Measurements from ENCODE around the gene APRT.
A peak's percentile ranks its signal among the peaks of the same experiment; 100 is the strongest.

Gene APRT

DNA sequence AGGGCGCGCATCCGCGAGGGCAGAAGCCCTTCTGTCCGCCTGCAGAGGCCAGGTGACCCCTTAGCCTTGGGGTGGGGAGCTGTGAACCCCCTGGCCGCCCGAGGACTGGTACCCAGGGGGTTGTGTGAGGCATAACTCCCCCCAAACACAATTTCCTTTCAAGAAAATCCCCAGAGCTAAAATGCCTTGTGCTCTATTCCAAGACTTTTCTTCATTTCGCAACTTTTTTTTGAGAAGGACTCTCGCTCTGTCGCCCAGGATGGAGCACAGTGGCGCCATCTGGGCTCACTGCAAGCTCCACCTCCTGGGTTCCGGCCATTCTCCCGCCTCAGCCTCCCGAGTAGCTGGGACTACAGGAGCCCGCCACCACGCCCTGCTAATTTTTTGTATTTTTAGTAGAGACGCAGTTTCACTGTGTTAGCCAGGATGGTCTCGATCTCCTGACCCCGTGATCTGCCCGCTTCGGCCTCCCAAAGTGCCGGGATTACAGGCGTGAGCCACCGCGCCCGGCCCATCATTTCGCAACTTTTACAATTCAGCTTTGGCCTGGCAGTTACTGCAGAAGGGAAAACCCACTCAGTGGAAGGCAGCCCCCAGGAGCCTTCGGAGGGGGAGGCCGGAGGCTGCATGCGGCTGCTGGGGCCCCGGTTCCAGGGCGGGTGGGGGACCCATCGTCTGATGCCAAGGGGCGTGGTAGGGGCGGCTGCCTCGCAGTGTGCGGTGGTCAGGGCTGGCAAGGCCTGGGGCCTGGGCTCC lies 963 bp upstream of the APRT start:
- DNase-seq (ENCODE audit: insufficient read length, low spot score), result no peak
- TF ChIP-seq POLR2A (IDR thresholded peaks at IDR 0.05; ENCODE audit: low read depth, low read length), result peak; percentile 43; the same call in 1 of the 2 replicates
- no peak for FAIRE-seq

GRCh38 chr16:88810912-88811768 lies 588 bp downstream of the APRT start:
- peak; percentile 77 for DNase-seq (ENCODE audit: insufficient read length, low spot score)
- peak; percentile 66 for TF ChIP-seq POLR2A (IDR thresholded peaks at IDR 0.05; ENCODE audit: low read depth, low read length)
- no peak for FAIRE-seq

DNA sequence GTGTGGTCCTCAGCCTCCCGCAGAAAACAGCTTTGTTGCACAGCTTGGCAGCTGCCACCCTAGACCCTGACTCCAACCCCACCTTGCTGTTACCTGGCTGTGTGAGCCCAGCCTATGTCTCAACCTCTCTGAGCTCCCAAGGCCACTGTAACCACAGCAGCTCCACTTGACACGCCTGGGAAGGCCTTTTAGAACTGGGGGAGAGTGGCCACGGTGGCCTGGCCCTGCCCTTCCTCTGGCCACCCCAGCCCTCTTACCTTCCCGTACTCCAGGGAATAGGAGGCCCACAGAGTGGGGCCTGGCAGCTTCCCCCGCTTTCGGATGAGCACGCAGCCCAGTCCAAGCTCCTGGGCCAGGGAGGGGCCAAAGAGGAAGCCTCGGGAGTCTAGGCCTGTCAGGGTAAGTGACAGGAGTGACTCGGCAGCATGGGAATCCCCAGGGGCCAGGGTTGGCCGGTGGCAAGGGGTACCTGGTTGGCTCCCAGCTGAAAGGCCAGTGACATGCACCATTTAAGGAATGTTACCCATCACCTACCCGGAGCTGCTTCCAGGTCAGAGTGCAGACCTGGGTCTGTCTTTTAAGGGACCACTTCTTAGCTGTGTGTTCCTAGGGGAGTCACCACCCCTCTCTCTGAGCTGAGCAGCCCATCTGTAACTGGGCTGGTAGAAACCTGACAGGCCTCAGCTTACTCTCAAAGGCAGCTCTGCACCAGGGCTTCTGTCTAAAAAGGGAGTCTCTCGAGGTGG lies 1.4 kb downstream of the APRT start:
- FAIRE-seq (no peak), DNase-seq (ENCODE audit: insufficient read length, low spot score) (no peak)
- no peak for TF ChIP-seq POLR2A (IDR thresholded peaks at IDR 0.05; ENCODE audit: low read depth, low read length)

DNA sequence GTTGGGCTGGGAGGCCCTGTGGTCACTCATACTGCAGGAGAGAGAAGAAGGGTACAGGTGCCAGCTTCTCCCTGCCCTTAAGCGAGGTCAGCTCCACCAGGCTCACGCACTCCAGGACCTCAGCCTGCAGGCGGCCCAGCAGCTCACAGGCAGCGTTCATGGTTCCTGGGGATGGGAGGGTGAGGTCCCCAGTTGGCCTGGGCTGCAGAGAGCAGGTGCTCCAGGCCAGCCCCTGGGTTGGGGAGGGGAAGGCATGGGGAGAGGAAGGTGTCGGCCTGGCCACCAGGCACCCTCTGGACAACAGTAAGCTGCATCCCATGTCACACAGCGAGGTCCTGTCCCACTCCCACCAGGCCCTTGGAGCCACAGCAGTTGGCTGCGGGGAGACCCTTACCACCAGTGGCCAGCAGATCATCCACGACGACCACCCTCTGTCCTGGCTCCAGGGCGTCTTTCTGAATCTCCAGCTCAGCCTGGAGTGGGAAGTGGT lies 2.0 kb downstream of the APRT start:
- no peak for FAIRE-seq
- peak; percentile 27 for DNase-seq (ENCODE audit: insufficient read length, low spot score)
- TF ChIP-seq POLR2A (IDR thresholded peaks at IDR 0.05; ENCODE audit: low read depth, low read length), result peak; percentile 31

- DNase-seq (ENCODE audit: insufficient read length, low spot score) (no peak), FAIRE-seq (no peak)
- TF ChIP-seq POLR2A (IDR thresholded peaks at IDR 0.05; ENCODE audit: low read depth, low read length), result no peak; the same call in 1 of the 2 replicates
Measured at GRCh38 chr16:88809068-88809675, 2.6 kb downstream of the APRT start.

DNA sequence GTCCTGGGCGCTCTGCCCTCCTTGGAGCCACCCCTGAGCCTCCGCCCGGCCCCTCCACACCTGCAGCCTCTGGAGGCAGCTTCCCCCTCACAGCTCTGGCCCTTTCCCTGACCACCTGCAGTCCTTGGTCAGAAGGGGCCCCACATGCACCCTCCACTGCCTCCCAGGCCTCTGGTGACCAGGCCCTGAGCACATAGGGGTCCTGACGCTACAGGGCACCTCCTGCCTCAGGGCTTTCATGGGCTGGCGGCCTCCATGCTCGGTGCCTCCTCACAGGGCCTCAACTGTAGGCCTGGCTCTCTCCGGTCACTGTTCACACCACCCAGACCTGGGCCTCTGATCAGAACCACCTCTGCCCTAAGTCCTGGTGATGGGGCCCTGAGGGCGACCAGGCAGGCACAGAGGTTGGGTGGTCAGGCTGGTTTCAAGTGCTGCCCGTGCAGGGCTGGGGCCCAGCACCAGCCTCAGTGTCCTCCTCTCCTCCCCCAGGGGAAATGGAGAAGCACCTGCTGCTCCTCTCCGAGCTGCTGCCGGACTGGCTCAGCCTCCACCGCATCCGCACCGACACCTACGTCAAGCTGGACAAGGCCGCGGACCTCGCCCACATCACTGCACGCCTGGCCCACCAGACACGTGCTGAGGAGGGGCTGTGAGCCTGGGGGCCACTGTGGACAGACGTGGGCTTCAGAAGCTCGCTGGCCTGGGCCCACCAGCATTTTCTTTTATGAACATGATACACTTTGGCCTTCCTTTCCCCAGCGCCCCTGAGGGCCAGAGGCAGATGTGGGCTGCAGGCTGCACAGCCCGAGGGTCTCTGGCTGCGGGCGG lies 3.9 kb downstream of the APRT start:
- no peak for TF ChIP-seq POLR2A (IDR thresholded peaks at IDR 0.05; ENCODE audit: low read depth, low read length)
- FAIRE-seq, result no peak
- no peak for DNase-seq (ENCODE audit: insufficient read length, low spot score)

- FAIRE-seq (no peak), DNase-seq (ENCODE audit: insufficient read length, low spot score) (no peak)
- no peak for TF ChIP-seq POLR2A (IDR thresholded peaks at IDR 0.05; ENCODE audit: low read depth, low read length)
Measured at GRCh38 chr16:88807142-88807625, 4.5 kb downstream of the APRT start.

DNA sequence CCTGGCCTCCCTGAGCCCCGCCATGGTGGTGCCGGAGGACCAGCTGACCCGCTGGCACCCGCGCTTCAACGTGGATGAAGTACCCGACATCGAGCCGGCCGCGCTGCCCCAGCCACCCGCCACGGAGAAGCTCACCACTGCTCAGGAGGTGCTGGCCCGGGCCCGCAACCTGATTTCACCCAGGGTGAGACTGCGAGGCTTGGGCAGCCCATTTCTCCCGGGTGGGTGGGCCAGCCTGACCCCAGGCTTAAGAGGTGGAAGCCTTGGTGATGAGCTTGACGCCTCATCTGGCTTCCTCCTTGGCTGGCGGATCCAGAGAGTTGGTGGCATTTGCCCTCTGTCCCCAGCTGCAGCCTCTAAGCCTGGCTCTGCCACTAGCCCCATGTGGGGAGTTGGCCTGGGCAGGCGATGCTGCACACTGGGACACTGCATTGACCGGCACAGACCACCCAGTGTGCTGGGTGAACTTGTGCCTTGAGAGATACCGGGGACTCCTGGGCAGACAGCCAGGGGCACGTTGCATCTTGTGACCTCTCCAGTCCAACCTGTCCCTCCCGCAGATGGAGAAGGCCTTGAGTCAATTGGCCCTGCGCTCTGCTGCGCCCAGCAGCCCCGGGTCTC lies 5.1 kb downstream of the APRT start:
- TF ChIP-seq POLR2A (IDR thresholded peaks at IDR 0.05; ENCODE audit: low read depth, low read length), result no peak
- FAIRE-seq (no peak), DNase-seq (ENCODE audit: insufficient read length, low spot score) (no peak)

DNA sequence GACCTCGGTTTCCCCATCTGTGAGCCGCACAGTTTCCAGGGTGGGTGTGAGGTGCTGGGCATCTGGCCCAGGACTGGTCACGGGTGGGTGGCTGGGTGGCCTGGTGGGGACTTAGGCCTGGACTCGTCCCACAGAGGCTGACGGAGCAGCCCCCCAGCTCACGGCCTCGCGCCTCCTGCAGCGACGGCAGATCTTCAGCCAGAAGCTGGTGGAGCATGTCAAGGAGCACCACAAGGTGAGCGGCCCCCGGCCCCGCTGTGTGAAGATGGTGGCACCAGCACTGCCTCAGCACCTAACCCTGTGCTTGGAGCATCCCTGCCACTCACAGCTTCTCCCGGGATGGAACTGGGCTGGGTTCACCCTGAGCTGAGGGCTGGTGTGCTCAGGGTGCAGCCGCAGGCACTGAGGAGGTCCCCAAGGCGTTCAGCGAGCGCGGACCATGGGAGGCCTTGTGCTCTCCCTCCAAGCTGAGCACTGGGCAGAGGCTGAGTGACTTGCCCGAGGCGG lies 5.8 kb downstream of the APRT start:
- no peak for FAIRE-seq
- no peak for TF ChIP-seq POLR2A (IDR thresholded peaks at IDR 0.05; ENCODE audit: low read depth, low read length)
- no peak for DNase-seq (ENCODE audit: insufficient read length, low spot score)

DNA sequence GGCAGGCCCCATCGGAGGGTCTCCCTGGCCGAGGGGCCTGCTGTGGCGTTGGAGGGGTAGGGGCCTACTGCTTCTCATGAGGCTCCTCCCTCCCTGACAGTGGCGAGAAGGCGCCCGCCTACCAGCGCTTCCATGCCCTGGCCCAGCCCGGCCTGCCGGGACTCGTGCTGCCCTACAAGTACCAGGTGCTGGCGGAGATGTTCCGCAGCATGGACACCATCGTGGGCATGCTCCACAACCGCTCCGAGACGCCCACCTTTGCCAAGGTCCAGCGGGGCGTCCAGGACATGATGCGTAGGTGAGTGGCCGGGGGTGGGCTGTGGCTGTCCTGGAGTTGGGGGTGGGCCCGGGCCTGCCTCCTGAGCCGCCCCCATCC lies 6.4 kb downstream of the APRT start:
- DNase-seq (ENCODE audit: insufficient read length, low spot score) (no peak), FAIRE-seq (no peak)
- no peak for TF ChIP-seq POLR2A (IDR thresholded peaks at IDR 0.05; ENCODE audit: low read depth, low read length)

- TF ChIP-seq POLR2A (IDR thresholded peaks at IDR 0.05; ENCODE audit: low read depth, low read length), result peak; percentile 10; the same call in 1 of the 2 replicates
- FAIRE-seq (no peak), DNase-seq (ENCODE audit: insufficient read length, low spot score) (peak; percentile 41)
Measured at GRCh38 chr16:88804552-88805339, 7.0 kb downstream of the APRT start.

All from H54 (cell line).